Neural crest cell (in vitro differentiated cells): ENCODE data around the gene KHDC4. TPM values are rescaled to one million over a fixed set of nuclear protein-coding genes. Genes with fewer than 3 reads are reported as not detected.

Experiments used
- DNase-seq: peaks from one replicate; pipeline ENCODE4 v3.0.0; 2021; ENCODE audit warnings: low read depth, mixed read lengths, low spot score
- H3K27ac Mint-ChIP-seq: one replicate; pipeline ENCODE4 v1.8.0; 2021; ENCODE audit warnings: mild to moderate bottlenecking, mixed read lengths; ENCODE audit not compliant: unreplicated experiment
- H3K27me3 Mint-ChIP-seq: 2 replicates; pipeline ENCODE4 v1.8.0; 2021; ENCODE audit warnings: low read depth, mild to moderate bottlenecking, mixed read lengths
- H3K36me3 Mint-ChIP-seq: 2 replicates; pipeline ENCODE4 v1.8.0; 2021; ENCODE audit warnings: low read depth, mild to moderate bottlenecking, mixed read lengths
- H3K4me1 Mint-ChIP-seq: 2 replicates; pipeline ENCODE4 v1.8.0; 2021; ENCODE audit warnings: mixed read lengths
- H3K4me3 Mint-ChIP-seq: one replicate; pipeline ENCODE4 v1.8.0; 2021; ENCODE audit warnings: mild to moderate bottlenecking, mixed read lengths
- H3K9me3 Mint-ChIP-seq: 2 replicates; pipeline ENCODE4 v1.8.0; 2021; ENCODE audit warnings: mixed read lengths
- total RNA-seq: library from RNA; stranded (reverse); gene quantifications from 2 replicates; pipeline ENCODE4 v1.2.1, GENCODE V29; 2021
- TF ChIP-seq, protein P1 (sequence below): fragments of 200-600 bp; sonication (generic); conservative IDR thresholded peaks from 2 replicates; pipeline ENCODE4 v1.5.0; 2021; ENCODE audit warnings: antibody characterized with exemption, mild to moderate bottlenecking

KHDC4 gene
- total RNA-seq, 1 donor from 2014 or later, result 69.9 TPM

DNA sequence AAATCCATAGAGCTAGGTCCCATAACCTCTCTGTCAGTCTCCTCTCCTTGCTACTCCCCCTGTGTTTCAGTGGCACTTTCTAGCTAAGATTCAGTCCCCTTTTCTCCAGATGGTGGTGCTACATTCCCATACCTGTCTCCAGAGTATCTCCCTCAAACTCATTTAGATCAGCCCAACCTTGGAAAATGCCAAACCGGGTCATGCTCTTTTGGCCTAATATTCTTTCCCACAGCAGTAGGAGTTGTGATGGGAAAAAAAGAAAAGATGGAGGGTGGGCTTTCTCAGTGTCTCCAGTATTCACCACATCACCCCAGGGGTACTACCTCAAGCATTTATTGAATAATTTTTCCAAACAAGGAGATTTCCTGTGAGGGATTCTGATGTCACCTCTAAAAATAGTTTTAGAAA lies 4.0 kb upstream of the KHDC4 start:
- no peaks in the 10 kb centered on the region for H3K9me3 Mint-ChIP-seq
- peaks cover 25% of the 10 kb centered on the region for H3K4me1 Mint-ChIP-seq
- no peaks in the 10 kb centered on the region for H3K27me3 Mint-ChIP-seq
- no peaks in the 10 kb centered on the region for H3K36me3 Mint-ChIP-seq
- no peak overlapping the region for H3K27ac Mint-ChIP-seq
- TF ChIP-seq, protein P1, sequence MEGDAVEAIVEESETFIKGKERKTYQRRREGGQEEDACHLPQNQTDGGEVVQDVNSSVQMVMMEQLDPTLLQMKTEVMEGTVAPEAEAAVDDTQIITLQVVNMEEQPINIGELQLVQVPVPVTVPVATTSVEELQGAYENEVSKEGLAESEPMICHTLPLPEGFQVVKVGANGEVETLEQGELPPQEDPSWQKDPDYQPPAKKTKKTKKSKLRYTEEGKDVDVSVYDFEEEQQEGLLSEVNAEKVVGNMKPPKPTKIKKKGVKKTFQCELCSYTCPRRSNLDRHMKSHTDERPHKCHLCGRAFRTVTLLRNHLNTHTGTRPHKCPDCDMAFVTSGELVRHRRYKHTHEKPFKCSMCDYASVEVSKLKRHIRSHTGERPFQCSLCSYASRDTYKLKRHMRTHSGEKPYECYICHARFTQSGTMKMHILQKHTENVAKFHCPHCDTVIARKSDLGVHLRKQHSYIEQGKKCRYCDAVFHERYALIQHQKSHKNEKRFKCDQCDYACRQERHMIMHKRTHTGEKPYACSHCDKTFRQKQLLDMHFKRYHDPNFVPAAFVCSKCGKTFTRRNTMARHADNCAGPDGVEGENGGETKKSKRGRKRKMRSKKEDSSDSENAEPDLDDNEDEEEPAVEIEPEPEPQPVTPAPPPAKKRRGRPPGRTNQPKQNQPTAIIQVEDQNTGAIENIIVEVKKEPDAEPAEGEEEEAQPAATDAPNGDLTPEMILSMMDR, result peak; percentile 67
- H3K4me3 Mint-ChIP-seq, result peak overlapping the region; percentile 64
- DNase-seq, result no peak

DNA sequence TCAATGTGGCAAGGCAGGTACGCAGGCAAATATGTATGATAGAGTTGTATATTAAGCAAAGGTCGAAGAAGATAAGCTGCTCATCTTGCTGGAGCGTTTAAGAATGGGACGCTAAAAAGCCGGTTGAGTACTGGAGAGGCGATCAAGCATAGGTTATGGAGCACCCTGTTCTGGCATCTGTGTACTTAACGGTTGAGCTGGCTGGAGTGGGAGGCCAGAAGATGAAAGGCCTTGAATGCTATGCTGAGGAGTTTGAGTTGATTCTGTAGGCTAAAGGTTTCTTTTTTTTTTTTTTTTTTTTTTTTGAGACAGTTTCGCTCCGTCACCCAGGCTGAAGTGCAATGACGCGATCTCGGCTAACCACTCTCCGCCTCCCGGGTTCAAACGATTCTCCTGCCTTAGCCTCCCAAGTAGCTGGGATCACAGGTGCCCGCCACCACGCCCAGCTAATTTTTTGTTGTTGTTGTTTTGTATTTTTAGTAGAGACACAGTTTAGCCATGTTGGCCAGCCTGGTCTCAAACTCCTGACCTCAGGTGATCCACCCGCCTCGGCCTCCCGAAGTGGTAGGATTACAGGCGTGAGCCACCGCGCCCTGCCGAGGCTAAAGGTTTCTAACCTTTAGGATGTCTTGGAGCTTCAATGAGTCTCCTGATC lies 850 bp upstream of the KHDC4 start:
- Mint-ChIP-seq H3K4me1 (peaks cover 36% of the 10 kb centered on the region), H3K9me3 (no peaks in the 10 kb centered on the region), H3K27me3 (no peaks in the 10 kb centered on the region), H3K4me3 (no peak overlapping the region), H3K27ac (no peak overlapping the region), H3K36me3 (no peaks in the 10 kb centered on the region)
- TF ChIP-seq, protein P1, result no peak
- no peak for DNase-seq

DNA sequence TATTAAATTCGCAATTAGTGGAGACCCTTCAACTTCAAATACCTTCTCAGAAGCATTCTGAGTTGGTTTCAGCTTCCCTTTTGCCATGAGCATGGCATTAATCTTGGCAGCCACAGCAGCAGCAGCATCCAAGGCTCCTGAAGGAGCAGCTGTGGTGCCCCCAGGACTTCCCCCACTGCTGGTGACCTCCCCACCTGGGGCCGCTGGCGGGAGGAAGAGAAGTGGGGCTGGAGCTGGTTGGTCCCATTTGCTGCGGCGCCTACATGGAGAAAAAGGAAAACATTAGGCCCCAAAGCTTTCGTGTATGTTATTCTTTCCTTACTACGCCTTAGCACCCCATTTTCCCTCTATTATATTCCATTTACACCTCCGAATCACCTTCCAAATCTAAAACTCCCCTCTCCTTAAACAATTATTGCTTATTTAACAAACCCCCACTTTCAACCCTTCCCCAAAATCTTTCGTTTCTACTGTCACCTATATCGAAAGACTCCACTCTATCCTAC lies 569 bp downstream of the KHDC4 start:
- H3K9me3 Mint-ChIP-seq, result no peaks in the 10 kb centered on the region
- peaks cover 36% of the 10 kb centered on the region for H3K4me1 Mint-ChIP-seq

DNA sequence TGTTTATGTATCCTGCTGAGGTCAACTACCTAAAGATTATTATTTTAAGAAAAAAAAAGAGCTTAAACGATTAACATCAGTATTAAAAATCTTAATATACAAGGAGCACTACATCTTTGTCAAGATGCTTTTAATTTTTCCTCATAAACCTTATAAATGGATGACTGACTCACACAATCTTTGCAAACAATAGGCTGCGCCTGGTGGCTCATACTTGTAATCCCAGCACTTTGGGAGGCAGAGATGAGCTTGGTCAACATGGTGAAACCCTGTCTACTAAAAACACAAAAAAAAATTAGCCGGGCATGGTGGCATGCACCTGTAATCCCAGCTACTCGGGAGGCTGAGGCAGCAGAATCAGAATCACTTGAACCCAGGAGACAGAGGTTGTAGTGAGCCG lies 1.7 kb downstream of the KHDC4 start:
- H3K4me3 Mint-ChIP-seq, result no peak overlapping the region
- peaks cover 7% of the 10 kb centered on the region for H3K36me3 Mint-ChIP-seq
- no peaks in the 10 kb centered on the region for H3K9me3 Mint-ChIP-seq
- no peaks in the 10 kb centered on the region for H3K27me3 Mint-ChIP-seq
- no peak for DNase-seq
- H3K27ac Mint-ChIP-seq, result no peak overlapping the region
- TF ChIP-seq, protein P1, result no peak
- peaks cover 30% of the 10 kb centered on the region for H3K4me1 Mint-ChIP-seq

More for the DNA sequence above, 569 bp downstream of the KHDC4 start:
- Mint-ChIP-seq H3K4me3 (no peak overlapping the region), H3K36me3 (peaks cover 7% of the 10 kb centered on the region), H3K27ac (no peak overlapping the region), H3K27me3 (no peaks in the 10 kb centered on the region)
- DNase-seq, result no peak
- TF ChIP-seq, protein P1, result no peak

DNA sequence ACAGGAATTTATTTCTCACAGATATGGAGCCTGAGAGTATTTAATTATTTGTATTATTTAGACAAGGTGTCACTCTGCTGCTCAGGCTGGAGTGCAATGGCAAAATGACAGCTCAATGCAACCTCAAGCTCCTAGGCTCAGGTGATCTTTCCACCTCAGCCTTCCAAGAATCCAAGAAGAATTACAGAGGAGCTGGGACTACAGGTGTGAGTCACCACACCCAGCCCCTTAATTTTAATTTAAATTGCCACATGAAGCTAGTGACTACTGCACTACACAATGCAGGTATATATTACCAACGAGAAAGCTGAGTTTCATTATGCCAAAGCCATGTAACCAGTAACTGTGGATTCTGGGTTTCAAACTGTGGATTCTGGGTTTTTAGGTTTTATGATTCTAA lies 2.1 kb downstream of the KHDC4 start:
- H3K36me3 Mint-ChIP-seq, result peaks cover 8% of the 10 kb centered on the region
- no peaks in the 10 kb centered on the region for H3K27me3 Mint-ChIP-seq
- DNase-seq, result no peak
- H3K4me3 Mint-ChIP-seq, result no peak overlapping the region
- no peak overlapping the region for H3K27ac Mint-ChIP-seq
- TF ChIP-seq, protein P1, result no peak
- peaks cover 30% of the 10 kb centered on the region for H3K4me1 Mint-ChIP-seq
- H3K9me3 Mint-ChIP-seq, result no peaks in the 10 kb centered on the region
